HG03378 (cell line): Measurements from ENCODE around the gene ALX4.

Experiments
- ATAC-seq: cut with Tn5 transposase; IDR thresholded peaks from one replicate; pipeline ENCODE4 v1.9.1; 2021; ENCODE audit warnings: mild to moderate bottlenecking, moderate library complexity; ENCODE audit not compliant: unreplicated experiment

ALX4 gene

GRCh38 chr11:44303401-44303938, 6.5 kb downstream of the ALX4 start:
- ATAC-seq = no peak

GRCh38 chr11:44301564-44302271, 8.2 kb downstream of the ALX4 start:
- no peak for ATAC-seq

- no peak for ATAC-seq
Observed at GRCh38 chr11:44300844-44301563, 8.9 kb downstream of the ALX4 start.

GRCh38 chr11:44298862-44299261, 11.1 kb downstream of the ALX4 start:
- no peak for ATAC-seq

GRCh38 chr11:44290208-44290607, 19.7 kb downstream of the ALX4 start:
- no peak for ATAC-seq

- no peak for ATAC-seq
Observed at GRCh38 chr11:44288133-44288526, 21.8 kb downstream of the ALX4 start.

GRCh38 chr11:44286911-44287310, 23.0 kb downstream of the ALX4 start:
- ATAC-seq = no peak

GRCh38 chr11:44286268-44286880, 23.6 kb downstream of the ALX4 start:
- ATAC-seq = no peak

- no peak for ATAC-seq
Observed at GRCh38 chr11:44285756-44286155, 24.2 kb downstream of the ALX4 start.

GRCh38 chr11:44282620-44283019, 27.3 kb downstream of the ALX4 start:
- ATAC-seq = no peak

- no peak for ATAC-seq
Observed at GRCh38 chr11:44281151-44281550, 28.8 kb downstream of the ALX4 start.

- ATAC-seq = no peak
Observed at GRCh38 chr11:44280257-44280656, 29.7 kb downstream of the ALX4 start.

GRCh38 chr11:44279483-44279882, 30.5 kb downstream of the ALX4 start:
- ATAC-seq = no peak

GRCh38 chr11:44277196-44278090, 32.5 kb downstream of the ALX4 start:
- ATAC-seq = no peak

- ATAC-seq = no peak
Observed at GRCh38 chr11:44275961-44276550, 33.9 kb downstream of the ALX4 start.

- ATAC-seq = no peak
Observed at GRCh38 chr11:44275241-44275640, 34.7 kb downstream of the ALX4 start.

- no peak for ATAC-seq
Observed at GRCh38 chr11:44274404-44274803, 35.5 kb downstream of the ALX4 start.

- ATAC-seq = no peak
Observed at GRCh38 chr11:44271286-44271685, 38.7 kb downstream of the ALX4 start.

GRCh38 chr11:44270403-44271273, 39.3 kb downstream of the ALX4 start:
- no peak for ATAC-seq
